Right lobe of liver (tissue), 6 donors: ENCODE data around the gene SPN. TPM values are rescaled to one million over a fixed set of nuclear protein-coding genes. Genes with fewer than 3 reads are reported as not detected.
"Not testable (repeated sequence)": the region's sequence is repeated elsewhere in the genome, so short reads cannot be mapped to it uniquely, and the experiment has no call there.

Experiments
- ATAC-seq, 4 donors: fragments of 200-7000 bp; cut with Tn5 transposase; one replicate each; pipeline ENCODE4 v1.9.1; 2020; ENCODE audit warnings: mild to moderate bottlenecking in 4 of 4, moderate library complexity in 4 of 4
- DNase-seq, 3 donors: peaks; one replicate each; pipeline ENCODE4 v3.0.0-alpha.2; 2020
- H3K27ac ChIP-seq, 3 donors: fragments of 200-600 bp; one replicate each; pipeline ENCODE4 v1.8.0; 2022
- H3K27me3 ChIP-seq, 2 donors: fragments of 200-600 bp; one replicate each; pipeline ENCODE4 v1.8.0; 2022
- H3K36me3 ChIP-seq, 4 donors: fragments of 200-600 bp; sonication (generic) in 1 of 4; one replicate each; pipeline versions ENCODE4 v1.5.1 to v1.8.0; 2017 to 2022; ENCODE audit warnings: control low read depth in 1 of 4
- H3K4me1 ChIP-seq, 4 donors: fragments of 200-600 bp; sonication (generic) in 1 of 4; one replicate each; pipeline versions ENCODE4 v1.5.1 to v1.8.0; 2017 to 2022; ENCODE audit warnings: control low read depth in 1 of 4
- H3K4me3 ChIP-seq, 3 donors: fragments of 200-600 bp; one replicate each; pipeline ENCODE4 v1.8.0; 2022
- H3K9me3 ChIP-seq, 4 donors: fragments of 200-600 bp; sonication (generic) in 1 of 4; one replicate each; pipeline versions ENCODE4 v1.5.1 to v1.8.0; 2017 to 2022; ENCODE audit warnings: control low read depth in 1 of 4
- CTCF ChIP-seq, 4 donors: fragments of 200-600 bp in 3 of 4; fragments of 450-650 bp in 1 of 4; IDR thresholded peaks; one replicate each; pipeline versions ENCODE4 v1.5.1 to v1.8.0; 2016 to 2022; ENCODE audit warnings: antibody characterized with exemption in 4 of 4, mild to moderate bottlenecking in 2 of 4
- POLR2A ChIP-seq: fragments of 450-650 bp; IDR thresholded peaks from one replicate; pipeline ENCODE4 v1.6.1; 2017; ENCODE audit warnings: antibody characterized with exemption, mild to moderate bottlenecking
- WGBS: methylation state at CpG from one replicate; pipeline ENCODE4 v1.1.6; 2018; ENCODE audit warnings: low coverage, low lambda C conversion rate; ENCODE audit not compliant: insufficient coverage; ENCODE audit errors: missing lambda C conversion rate; 5-methylcytosine and 5-hydroxymethylcytosine counted together
- intact Hi-C, 2 donors: fragments of 100-400 bp; cut with DNase I; formaldehyde crosslinking; loops; one replicate each; pipeline versions ENCODE4 v1.11.2 to v1.14.1; 2022
- total RNA-seq, 6 experiments: library from RNA; depleted of rRNA in 2 of 6; stranded (reverse); fragments of >200 nt in 2 of 6; fragmentation: NEBNext Ultra II Directional in 3 of 6; extraction: Animal tissue kit (Norgen Biotek cat#: 25700) in 3 of 6; gene quantifications; one replicate each; pipeline versions ENCODE4 v1.1.0 to v1.2.4, GENCODE V29; 2016 to 2023
- donor health status: DM: no; HTN: yes; CAD: no.
- donor health status: DM: no; HTN: no; CAD: no.
- donor health status: DM: no; HTN: no; CAD: no.
- donor health status: DM: no; HTN: yes; CAD: no.
- donor health status: DM: no; HTN: yes; CAD: no.

The SPN gene
- total RNA-seq, 6 experiments from 2014 or later: 0.60 to 3.3 (median 1.4) TPM

- 72% methylated on average over 8 of the region's 12 CpGs for WGBS
- TF ChIP-seq POLR2A (no peak), CTCF (IDR thresholded peaks at IDR 0.05) (no peak)
- no peaks in the 10 kb centered on the region for H3K27me3 ChIP-seq
- ATAC-seq: peak in 2 of 4 donors; percentile 29 to 55
- no peak for DNase-seq
- intact Hi-C loops: no loop called here
- no peaks in the 10 kb centered on the region for H3K36me3 ChIP-seq
- H3K4me1 ChIP-seq: no peaks in the 10 kb centered on the region
- no peak overlapping the region for H3K4me3 ChIP-seq
- H3K27ac ChIP-seq: no peak overlapping the region
- no peaks in the 10 kb centered on the region for H3K9me3 ChIP-seq
Measured at GRCh38 chr16:29653471-29653870, 9.6 kb upstream of the SPN start.

GRCh38 chr16:29653890-29654289 lies 9.2 kb upstream of the SPN start:
- 79% methylated on average over 7 of the region's 7 CpGs for WGBS
- not testable (repeated sequence) for H3K36me3 ChIP-seq

GRCh38 chr16:29656688-29657523 lies 6.1 kb upstream of the SPN start:
- Histone ChIP-seq H3K9me3 (no peaks in the 10 kb centered on the region), H3K4me1 (no peaks in the 10 kb centered on the region), H3K27me3 (no peaks in the 10 kb centered on the region), H3K27ac (no peak overlapping the region), H3K36me3 (no peaks in the 10 kb centered on the region), H3K4me3 (no peak overlapping the region)
- no peak for DNase-seq
- WGBS: 100% methylated on average over 2 of the region's 11 CpGs
- no peak for TF ChIP-seq CTCF (IDR thresholded peaks at IDR 0.05)
- no peak for ATAC-seq
- intact Hi-C loops: no loop called here

More at GRCh38 chr16:29653890-29654289, 9.2 kb upstream of the SPN start:
- H3K4me1 ChIP-seq, H3K27me3 ChIP-seq, H3K9me3 ChIP-seq, DNase-seq, H3K4me3 ChIP-seq, ATAC-seq, intact Hi-C loops, H3K27ac ChIP-seq: not testable (repeated sequence)

- TF ChIP-seq CTCF (IDR thresholded peaks at IDR 0.05) (no peak), POLR2A (no peak)
- H3K9me3 ChIP-seq: no peaks in the 10 kb centered on the region
- H3K27me3 ChIP-seq: no peaks in the 10 kb centered on the region
- intact Hi-C loops: no loop called here
- no peak overlapping the region for H3K4me3 ChIP-seq
- no peak overlapping the region for H3K27ac ChIP-seq
- 81% methylated on average over 6 of the region's 6 CpGs for WGBS
- H3K4me1 ChIP-seq: no peaks in the 10 kb centered on the region
- ATAC-seq (no peak), DNase-seq (no peak)
- H3K36me3 ChIP-seq: no peaks in the 10 kb centered on the region
Measured at GRCh38 chr16:29658705-29659104, 4.3 kb upstream of the SPN start.

GRCh38 chr16:29662000-29662728 lies 883 bp upstream of the SPN start:
- 63% methylated on average over 13 of the region's 17 CpGs for WGBS
- ATAC-seq: no peak
- no peak overlapping the region for H3K27ac ChIP-seq
- no peak overlapping the region for H3K4me3 ChIP-seq
- no peaks in the 10 kb centered on the region for H3K36me3 ChIP-seq
- intact Hi-C loops: no loop called here
- H3K9me3 ChIP-seq: no peaks in the 10 kb centered on the region
- no peak for DNase-seq
- H3K4me1 ChIP-seq: no peaks in the 10 kb centered on the region
- no peaks in the 10 kb centered on the region for H3K27me3 ChIP-seq
- TF ChIP-seq POLR2A (no peak), CTCF (IDR thresholded peaks at IDR 0.05) (no peak)
